Prostate gland (tissue), 2 donors: Measurements from ENCODE around the gene LAMA2. TPM values are rescaled to one million over a fixed set of nuclear protein-coding genes. Genes with fewer than 3 reads are reported as not detected.

Experiments used
- DNase-seq: peaks from one replicate; pipeline ENCODE4 v3.0.0-alpha.2; 2019; ENCODE audit warnings: low spot score
- H3K27ac ChIP-seq, 2 donors: fragments of 200-600 bp; sonication (generic); 2 replicates each; pipeline ENCODE4 v1.5.1; 2017 to 2019
- H3K27me3 ChIP-seq: fragments of 200-600 bp; sonication (generic); replicated peaks from 2 replicates; pipeline ENCODE4 v1.5.1; 2019; ENCODE audit not compliant: insufficient read depth
- H3K36me3 ChIP-seq, 2 donors: fragments of 200-600 bp; sonication (generic); 1 replicate in 1 of 2; 2 replicates in 1 of 2; pipeline versions ENCODE4 v1.5.1 to v1.8.1; 2017 to 2019
- H3K4me1 ChIP-seq: fragments of 200-600 bp; sonication (generic); replicated peaks from 2 replicates; pipeline ENCODE4 v1.5.1; 2019
- H3K4me3 ChIP-seq, 2 donors: fragments of 200-600 bp; sonication (generic); 2 replicates each; pipeline ENCODE4 v1.5.1; 2017 to 2019
- H3K9me3 ChIP-seq: fragments of 200-600 bp; sonication (generic); 2 replicates; pipeline ENCODE4 v1.5.1; 2017
- POLR2A ChIP-seq: fragments of 450-650 bp; IDR thresholded peaks from one replicate; pipeline ENCODE4 v1.6.1; 2016; ENCODE audit warnings: antibody characterized with exemption, mild to moderate bottlenecking
- POLR2AphosphoS5 ChIP-seq: sonication (generic); formaldehyde crosslinking; IDR thresholded peaks from one replicate; pipeline ENCODE4 v1.6.1; 2017; ENCODE audit warnings: antibody characterized with exemption
- WGBS: methylation state at CpG from one replicate; pipeline ENCODE4 v1.1.5; 2018; 5-methylcytosine and 5-hydroxymethylcytosine counted together
- intact Hi-C: fragments of 100-400 bp; cut with DNase I; formaldehyde crosslinking; loops from one replicate; pipeline ENCODE4 v1.14.2; 2022
- total RNA-seq, 2 donors: library from RNA; depleted of rRNA; stranded (reverse); fragments of >200 nt; gene quantifications; one replicate each; pipeline ENCODE4 v1.1.0, GENCODE V29; 2016
- TF ChIP-seq, protein P1 (sequence below), 4 experiments: fragments of 200-600 bp in 2 of 4; fragments of 450-650 bp in 2 of 4; sonication (generic) in 2 of 4; IDR thresholded peaks; 1 replicate in 3 of 4; 2 replicates in 1 of 4; pipeline ENCODE4 v1.5.1; 2016 to 2019; ENCODE audit warnings: antibody characterized with exemption in 4 of 4, mild to moderate bottlenecking in 2 of 4, moderate library complexity in 2 of 4

Gene LAMA2
- total RNA-seq, 2 donors from 2014 or later, result 10.1 to 89.1 TPM

DNA sequence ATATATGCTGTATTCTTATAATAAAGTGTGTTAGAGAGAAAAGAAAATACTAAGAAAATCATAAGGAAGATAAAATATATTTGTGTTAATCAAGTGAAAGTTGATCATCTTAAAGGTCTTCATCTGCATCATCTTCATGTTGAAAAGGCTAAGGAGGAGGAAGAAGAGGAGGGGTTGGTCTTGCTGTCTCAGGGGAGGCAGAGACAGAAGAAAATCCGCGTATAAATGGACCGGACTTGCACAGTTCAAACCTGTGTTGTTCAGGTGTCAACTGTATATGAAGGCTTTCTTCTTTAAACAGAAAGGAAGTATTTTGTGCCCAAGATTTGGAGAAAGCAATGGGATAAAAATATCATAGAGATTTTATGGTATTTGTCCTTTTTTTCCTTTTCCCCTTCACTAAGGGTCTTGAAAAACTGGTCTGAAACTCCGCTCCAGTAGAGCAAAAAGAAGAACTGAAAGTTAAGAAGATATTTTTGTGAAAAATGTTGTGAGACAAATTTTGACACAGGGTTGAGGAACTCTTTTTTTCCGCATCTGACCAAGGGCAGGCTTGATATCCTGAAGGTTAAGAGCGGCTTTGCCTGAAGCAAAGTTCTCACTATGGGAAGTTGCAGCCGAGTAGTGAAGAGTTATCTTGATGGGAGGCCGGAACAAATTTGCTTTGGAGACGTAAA lies 350.7 kb downstream of the LAMA2 start:
- H3K27ac ChIP-seq, result no peak overlapping the region
- no peak for DNase-seq
- H3K9me3 ChIP-seq, result no peaks in the 10 kb centered on the region
- intact Hi-C loops, result no loop called here
- H3K4me3 ChIP-seq, result no peak overlapping the region
- H3K27me3 ChIP-seq, result no peaks in the 10 kb centered on the region
- no peak for TF ChIP-seq POLR2A
- WGBS, result 93% methylated on average over 9 of the region's 9 CpGs
- no peaks in the 10 kb centered on the region for H3K36me3 ChIP-seq
- H3K4me1 ChIP-seq, result no peaks in the 10 kb centered on the region

DNA sequence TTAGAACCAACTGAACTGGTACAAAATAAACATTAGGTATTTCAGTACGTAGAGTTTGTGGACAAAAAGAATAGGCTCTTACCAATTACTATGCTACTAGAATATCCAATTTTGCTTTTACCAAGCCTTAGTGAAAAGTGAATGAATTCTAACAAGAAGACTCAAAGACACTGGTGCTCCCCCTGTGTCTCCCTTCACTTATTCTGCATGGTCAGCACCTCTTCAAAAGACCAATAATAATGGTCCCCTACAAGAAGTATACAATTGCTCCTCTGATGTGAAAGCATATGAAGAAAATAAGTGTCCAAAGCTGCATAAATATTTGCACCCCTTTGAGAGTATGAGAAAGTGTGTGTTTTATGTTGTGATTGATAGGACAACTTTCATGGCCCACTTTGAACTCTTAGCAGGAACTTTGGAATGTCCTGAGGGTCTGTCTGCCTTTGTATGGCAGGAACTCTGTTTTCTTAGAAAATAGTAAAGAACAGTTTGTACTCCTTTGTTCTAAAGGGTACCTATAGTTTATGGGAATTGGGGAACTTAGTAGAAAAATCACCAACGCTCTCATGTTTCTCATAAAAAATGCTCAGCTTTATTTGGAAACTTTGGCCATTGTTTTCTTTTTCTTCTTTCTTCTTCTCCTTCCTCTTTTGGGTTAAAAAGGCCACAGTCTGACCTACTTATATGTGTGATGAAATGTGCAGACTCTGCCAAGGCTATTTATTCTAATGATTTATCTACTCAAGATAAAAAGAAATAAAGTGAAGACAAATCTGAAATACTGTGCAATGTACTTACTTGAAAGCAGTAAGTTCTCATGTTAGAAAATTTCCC lies 352.4 kb downstream of the LAMA2 start:
- no peak overlapping the region for H3K4me3 ChIP-seq
- DNase-seq, result no peak
- intact Hi-C loops, result no loop called here
- H3K4me1 ChIP-seq, result no peaks in the 10 kb centered on the region
- no peaks in the 10 kb centered on the region for H3K27me3 ChIP-seq
- H3K9me3 ChIP-seq, result no peaks in the 10 kb centered on the region
- 17% methylated on average over 2 of the region's 2 CpGs for WGBS
- no peaks in the 10 kb centered on the region for H3K36me3 ChIP-seq
- TF ChIP-seq POLR2AphosphoS5 (no peak), POLR2A (no peak)
- TF ChIP-seq, protein P1, sequence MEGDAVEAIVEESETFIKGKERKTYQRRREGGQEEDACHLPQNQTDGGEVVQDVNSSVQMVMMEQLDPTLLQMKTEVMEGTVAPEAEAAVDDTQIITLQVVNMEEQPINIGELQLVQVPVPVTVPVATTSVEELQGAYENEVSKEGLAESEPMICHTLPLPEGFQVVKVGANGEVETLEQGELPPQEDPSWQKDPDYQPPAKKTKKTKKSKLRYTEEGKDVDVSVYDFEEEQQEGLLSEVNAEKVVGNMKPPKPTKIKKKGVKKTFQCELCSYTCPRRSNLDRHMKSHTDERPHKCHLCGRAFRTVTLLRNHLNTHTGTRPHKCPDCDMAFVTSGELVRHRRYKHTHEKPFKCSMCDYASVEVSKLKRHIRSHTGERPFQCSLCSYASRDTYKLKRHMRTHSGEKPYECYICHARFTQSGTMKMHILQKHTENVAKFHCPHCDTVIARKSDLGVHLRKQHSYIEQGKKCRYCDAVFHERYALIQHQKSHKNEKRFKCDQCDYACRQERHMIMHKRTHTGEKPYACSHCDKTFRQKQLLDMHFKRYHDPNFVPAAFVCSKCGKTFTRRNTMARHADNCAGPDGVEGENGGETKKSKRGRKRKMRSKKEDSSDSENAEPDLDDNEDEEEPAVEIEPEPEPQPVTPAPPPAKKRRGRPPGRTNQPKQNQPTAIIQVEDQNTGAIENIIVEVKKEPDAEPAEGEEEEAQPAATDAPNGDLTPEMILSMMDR (IDR thresholded peaks at IDR 0.05), result no peak
- H3K27ac ChIP-seq, result no peak overlapping the region

DNA sequence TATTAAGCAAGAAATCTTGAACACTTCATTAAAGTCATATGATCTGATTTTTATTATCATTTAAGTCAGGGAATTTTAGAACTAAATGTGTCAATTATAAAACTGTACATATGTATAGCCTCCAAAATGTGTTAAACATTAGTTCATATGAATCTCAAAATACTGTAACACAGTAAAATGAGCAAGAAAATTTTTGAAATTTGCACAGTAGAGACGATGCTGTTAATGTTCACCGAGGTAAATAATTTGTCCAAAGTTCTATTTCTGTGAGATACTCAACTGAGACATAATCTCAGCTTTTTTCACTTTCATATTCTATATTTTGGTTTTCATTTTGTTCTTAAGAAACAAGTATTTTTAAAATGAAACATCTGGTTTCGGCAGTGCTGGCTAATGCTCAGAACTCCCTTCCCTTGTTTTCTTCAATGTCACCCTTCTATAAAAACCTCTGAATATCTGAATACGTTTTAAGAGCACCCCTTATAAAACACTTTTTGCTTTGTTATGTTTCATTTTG lies 353.1 kb downstream of the LAMA2 start:
- H3K36me3 ChIP-seq, result no peaks in the 10 kb centered on the region
- no peaks in the 10 kb centered on the region for H3K9me3 ChIP-seq
- H3K4me1 ChIP-seq, result no peaks in the 10 kb centered on the region
- no peaks in the 10 kb centered on the region for H3K27me3 ChIP-seq
- intact Hi-C loops, result no loop called here
- WGBS, result 38% methylated on average over 4 of the region's 4 CpGs
- H3K27ac ChIP-seq, result no peak overlapping the region
- H3K4me3 ChIP-seq, result no peak overlapping the region
- TF ChIP-seq, protein P1 (IDR thresholded peaks at IDR 0.05), result no peak
- TF ChIP-seq POLR2AphosphoS5 (no peak), POLR2A (no peak)
- DNase-seq, result no peak

DNA sequence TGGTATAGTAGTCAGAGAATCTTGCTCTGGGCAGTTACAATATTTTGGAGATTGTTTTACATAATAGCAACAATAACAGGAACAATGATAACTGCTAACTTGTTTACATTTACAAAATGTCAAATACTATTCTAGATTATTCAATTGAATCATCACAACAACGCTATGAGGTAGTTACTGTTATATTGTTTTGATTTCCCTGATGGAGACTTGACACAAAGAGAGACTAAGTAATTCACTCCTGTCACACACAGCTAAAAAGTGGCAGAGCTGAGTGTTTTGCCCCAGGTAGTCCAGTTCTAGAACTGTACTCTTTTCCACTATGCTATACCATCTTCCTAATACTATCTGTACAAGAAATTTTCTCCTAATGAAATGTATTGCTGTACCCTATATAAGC lies 356.1 kb downstream of the LAMA2 start:
- Histone ChIP-seq H3K4me3 (no peak overlapping the region), H3K9me3 (no peaks in the 10 kb centered on the region), H3K36me3 (no peaks in the 10 kb centered on the region), H3K4me1 (no peaks in the 10 kb centered on the region), H3K27ac (no peak overlapping the region), H3K27me3 (no peaks in the 10 kb centered on the region)
- TF ChIP-seq POLR2AphosphoS5, result no peak
- no peak for TF ChIP-seq POLR2A
- TF ChIP-seq, protein P1 (IDR thresholded peaks at IDR 0.05), result no peak
- DNase-seq, result no peak
- intact Hi-C loops, result no loop called here
- WGBS, result 96% methylated on average over 1 of the region's 1 CpG

DNA sequence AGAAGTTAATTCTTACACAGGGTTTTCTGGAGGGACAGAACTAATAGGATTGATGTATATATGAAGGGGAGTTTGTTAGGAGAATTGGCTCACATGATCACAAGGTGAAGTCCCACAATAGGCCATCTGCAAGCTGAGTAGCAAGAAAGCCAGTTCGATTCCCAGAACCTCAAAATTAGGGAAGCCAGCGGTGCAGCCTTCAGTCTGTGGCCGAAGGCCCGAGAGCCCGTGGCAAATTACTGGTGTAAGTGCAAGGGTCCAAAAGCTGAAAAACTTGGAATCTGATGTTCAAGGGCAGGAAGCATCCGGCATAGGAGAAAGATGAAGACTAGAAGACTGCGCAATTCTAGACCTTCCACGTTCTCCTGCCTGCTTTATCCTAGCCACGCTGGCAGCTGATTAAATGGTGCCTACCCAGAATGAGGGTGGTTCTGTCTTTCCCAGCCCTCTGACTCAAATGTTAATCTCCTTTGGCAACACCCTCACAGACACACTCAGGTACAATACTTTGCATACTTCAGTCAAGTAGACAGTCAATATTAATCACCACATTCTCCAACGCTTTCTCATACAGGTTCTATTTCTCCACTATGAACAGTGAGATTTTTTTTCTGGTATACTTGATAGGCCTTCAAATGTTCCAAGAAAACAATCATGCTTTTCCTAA lies 357.0 kb downstream of the LAMA2 start:
- no peak for DNase-seq
- H3K4me1 ChIP-seq, result no peaks in the 10 kb centered on the region
- H3K27me3 ChIP-seq, result no peaks in the 10 kb centered on the region
- TF ChIP-seq POLR2A (no peak), POLR2AphosphoS5 (no peak)
- TF ChIP-seq, protein P1 (IDR thresholded peaks at IDR 0.05), result no peak
- H3K36me3 ChIP-seq, result no peaks in the 10 kb centered on the region
- H3K9me3 ChIP-seq, result no peaks in the 10 kb centered on the region
- intact Hi-C loops, result no loop called here
- WGBS, result 94% methylated on average over 10 of the region's 10 CpGs
- H3K4me3 ChIP-seq, result no peak overlapping the region
- no peak overlapping the region for H3K27ac ChIP-seq
